IMR-90 (cell line): Measurements from ENCODE around the gene POLR3G. TPM values are rescaled to one million over a fixed set of nuclear protein-coding genes. Genes with fewer than 3 reads are reported as not detected.

Experiments used
- ATAC-seq: fragments of 200-7000 bp; cut with Tn5 transposase; 2 replicates; pipeline ENCODE4 v1.9.1; 2020; ENCODE audit warnings: low read depth, mild to moderate bottlenecking, moderate library complexity
- BruUV-seq: library from RNA; stranded (reverse); fragments of 400-500 nt; replicated peaks from 2 replicates; lab custom pipeline; 2021; lab: Mats Ljungman, UMichigan
- CTCF ChIA-PET: fragments of 300-600 bp; formaldehyde crosslinking; extraction: SDS; loops from one replicate; lab custom pipeline; 2021; ENCODE audit warnings: antibody characterized with exemption; lab: Yijun Ruan, JAX
- POLR2A ChIA-PET: fragments of 300-600 bp; sonication (Branson Sonifier 250); formaldehyde crosslinking; loops from one replicate; lab custom pipeline; 2022; ENCODE audit warnings: antibody characterized with exemption; ENCODE audit not compliant: unreplicated experiment; lab: Charles Lee
- DNase-seq: peaks from one replicate; pipeline ENCODE4 v3.0.0; 2013
- H2AFZ ChIP-seq: replicated peaks from 2 replicates; pipeline ENCODE3; 2013; ENCODE audit warnings: low read length, mild to moderate bottlenecking; ENCODE audit not compliant: poor library complexity
- H2AK5ac ChIP-seq: 2 replicates; pipeline ENCODE4 v1.6.1; 2013; ENCODE audit warnings: low read depth, low read length, inconsistent platforms
- H2AK9ac ChIP-seq: replicated peaks from 2 replicates; pipeline ENCODE3; 2013; ENCODE audit warnings: mild to moderate bottlenecking, low read depth, low read length, moderate library complexity; ENCODE audit not compliant: poor library complexity
- H2BK120ac ChIP-seq: 2 replicates; pipeline ENCODE4 v1.6.1; 2013; ENCODE audit warnings: low read depth, low read length, inconsistent platforms
- H2BK15ac ChIP-seq: 3 replicates; pipeline ENCODE4 v1.6.1; 2013; ENCODE audit warnings: low read depth, low read length, inconsistent platforms
- H2BK20ac ChIP-seq: 2 replicates; pipeline ENCODE4 v1.6.1; 2013; ENCODE audit warnings: low read depth, mild to moderate bottlenecking, inconsistent platforms, low read length, moderate library complexity
- H2BK5ac ChIP-seq: 2 replicates; pipeline ENCODE4 v1.6.1; 2013; ENCODE audit warnings: mild to moderate bottlenecking, low read depth, low read length, inconsistent platforms; ENCODE audit not compliant: poor library complexity, severe bottlenecking
- H3K14ac ChIP-seq: replicated peaks from 2 replicates; pipeline ENCODE4 v1.6.1; 2013; ENCODE audit warnings: low read depth, low read length, inconsistent platforms
- H3K18ac ChIP-seq: 2 replicates; pipeline ENCODE4 v1.6.1; 2013; ENCODE audit warnings: low read depth, low read length, control low read depth
- H3K23ac ChIP-seq: 2 replicates; pipeline ENCODE4 v1.6.1; 2013; ENCODE audit warnings: low read depth, low read length, inconsistent platforms
- H3K27ac ChIP-seq: 2 replicates; pipeline ENCODE4 v1.5.1; 2013; ENCODE audit warnings: mild to moderate bottlenecking, control low read depth, low read length; ENCODE audit not compliant: insufficient read depth
- H3K27me3 ChIP-seq: 2 replicates; pipeline ENCODE4 v1.6.1; 2013; ENCODE audit warnings: low read length; ENCODE audit not compliant: control insufficient read depth, insufficient read depth
- H3K36me3 ChIP-seq: 2 replicates; pipeline ENCODE4 v1.6.1; 2013; ENCODE audit warnings: low read length, mixed read lengths; ENCODE audit not compliant: control insufficient read depth, insufficient read depth
- H3K4ac ChIP-seq: 2 replicates; pipeline ENCODE4 v1.6.1; 2013; ENCODE audit warnings: low read depth, low read length, inconsistent platforms
- H3K4me1 ChIP-seq: 2 replicates; pipeline ENCODE4 v1.6.1; 2013; ENCODE audit warnings: low read length, mixed read lengths; ENCODE audit not compliant: control insufficient read depth, insufficient read depth
- H3K4me2 ChIP-seq: 2 replicates; pipeline ENCODE4 v1.6.1; 2013; ENCODE audit warnings: low read depth, mild to moderate bottlenecking, control low read depth, low read length, moderate library complexity
- H3K4me3 ChIP-seq: 2 replicates; pipeline ENCODE4 v1.5.1; 2013; ENCODE audit warnings: low read depth, mild to moderate bottlenecking, control low read depth, low read length, moderate library complexity; ENCODE audit not compliant: insufficient read depth
- H3K56ac ChIP-seq: 2 replicates; pipeline ENCODE4 v1.6.1; 2013; ENCODE audit warnings: low read length, inconsistent platforms; ENCODE audit not compliant: insufficient read depth; ENCODE audit errors: extremely low read depth
- H3K79me1 ChIP-seq, 2 experiments: 2 replicates each; pipeline ENCODE4 v1.6.1; 2013; ENCODE audit warnings: low read length in 2 of 2, inconsistent platforms in 1 of 2, low read depth in 1 of 2
- H3K9ac ChIP-seq: 2 replicates; pipeline ENCODE4 v1.6.1; 2013; ENCODE audit warnings: low read depth, low read length, control low read depth
- H3K9me1 ChIP-seq: 2 replicates; pipeline ENCODE4 v1.6.1; 2013; ENCODE audit warnings: low read length, inconsistent platforms; ENCODE audit not compliant: insufficient read depth
- H3K9me3 ChIP-seq: 2 replicates; pipeline ENCODE4 v1.6.1; 2013; ENCODE audit warnings: low read length; ENCODE audit not compliant: control insufficient read depth, insufficient read depth
- H4K20me1 ChIP-seq: 2 replicates; pipeline ENCODE4 v1.6.1; 2013; ENCODE audit warnings: low read length, inconsistent platforms; ENCODE audit not compliant: insufficient read depth
- H4K5ac ChIP-seq: 2 replicates; pipeline ENCODE4 v1.6.1; 2013; ENCODE audit warnings: mild to moderate bottlenecking, low read depth, low read length, control low read depth
- H4K8ac ChIP-seq, 2 experiments: 2 replicates each; pipeline ENCODE4 v1.6.1; 2013; ENCODE audit warnings: low read depth in 2 of 2, low read length in 2 of 2, control low read depth in 1 of 2, inconsistent platforms in 1 of 2
- H4K91ac ChIP-seq: 2 replicates; pipeline ENCODE4 v1.6.1; 2013; ENCODE audit warnings: low read depth, low read length, inconsistent platforms; ENCODE audit not compliant: insufficient read depth
- CEBPB ChIP-seq: IDR thresholded peaks from 2 replicates; pipeline ENCODE4 v1.6.1; 2012; ENCODE audit warnings: low read depth, low read length, improper control_type of control experiment
- MAFK ChIP-seq: IDR thresholded peaks from 2 replicates; pipeline ENCODE4 v1.6.1; 2012; ENCODE audit warnings: low read depth, low read length, improper control_type of control experiment
- WGBS, 2 experiments: methylation state at CpG; one replicate each; pipeline versions ENCODE4 v1.1.5 to v1.1.7; 2013; ENCODE audit warnings: missing lambda C conversion rate in 2 of 2; ENCODE audit not compliant: insufficient read length in 1 of 2; ENCODE audit errors: extremely low coverage in 2 of 2; 5-methylcytosine and 5-hydroxymethylcytosine counted together
- dilution Hi-C: fragments of 300-500 bp; cut with HindIII; formaldehyde crosslinking; loops from one replicate; pipeline ENCODE4 v1.14.3; 2018; ENCODE audit warnings: low sequenced_read_pairs; ENCODE audit not compliant: unreplicated experiment
- in situ Hi-C: fragments of 300-500 bp; cut with MboI; formaldehyde crosslinking; loops from 3 replicates; pipeline ENCODE4 v1.14.3; 2019; ENCODE audit warnings: low sequenced_read_pairs, inconsistent platforms, mixed read lengths
- intact Hi-C: fragments of 100-400 bp; cut with micrococcal nuclease; formaldehyde crosslinking; loops from 2 replicates; pipeline ENCODE4 v1.10.0; 2022
- polyA plus RNA-seq, 3 experiments: library from polyadenylated mRNA; depleted of rRNA; stranded (reverse); fragments of >200 nt; gene quantifications; 2 replicates each; pipeline ENCODE4 v1.2.3, GENCODE V29; 2012; ENCODE audit warnings: low replicate concordance in 1 of 3
- total RNA-seq: library from RNA; depleted of rRNA; stranded (reverse); fragments of >200 nt; gene quantifications from 2 replicates; pipeline ENCODE4 v1.2.3, GENCODE V29; 2012

POLR3G gene
- total and polyA plus RNA-seq, 2 of the 4 experiments (the other 2 are of a cell fraction), result 10.6 to 11.6 TPM

- no TSS peak for BruUV-seq
- H3K56ac ChIP-seq, result no peak overlapping the region
- H2BK120ac ChIP-seq, result no peak overlapping the region
- TF ChIP-seq MAFK, result peak; percentile 66
- no peak for TF ChIP-seq CEBPB
- H3K36me3 ChIP-seq, result no peaks in the 10 kb centered on the region
- no peak overlapping the region for H3K23ac ChIP-seq
- no peak overlapping the region for H2BK5ac ChIP-seq
- H3K9me1 ChIP-seq, result no peaks in the 10 kb centered on the region
- no peaks in the 10 kb centered on the region for H4K20me1 ChIP-seq
- POLR2A ChIA-PET, result no interaction called here
- no peak overlapping the region for H4K91ac ChIP-seq
- no peak overlapping the region for H3K27ac ChIP-seq
- in situ Hi-C loops, result no loop called here
- H2BK15ac ChIP-seq, result no peak overlapping the region
- no peaks in the 10 kb centered on the region for H3K4me1 ChIP-seq
- H4K8ac ChIP-seq, result no peak overlapping the region
- WGBS, 2 experiments, result no CpG with 5 or more reads among the region's 4 CpGs
- DNase-seq, result no peak
- no peaks in the 10 kb centered on the region for H3K79me1 ChIP-seq
- H3K18ac ChIP-seq, result no peak overlapping the region
- dilution Hi-C loops, result no loop called here
- no peak overlapping the region for H4K5ac ChIP-seq
- H3K4ac ChIP-seq, result no peak overlapping the region
- H3K27me3 ChIP-seq, result no peaks in the 10 kb centered on the region; the same call in 1 of the 2 replicates
- H3K4me2 ChIP-seq, result no peak overlapping the region
- no peak for ATAC-seq
- H3K9me3 ChIP-seq, result no peaks in the 10 kb centered on the region
- intact Hi-C loops, result no loop called here
- H3K4me3 ChIP-seq, result no peak overlapping the region
- no peak overlapping the region for H2BK20ac ChIP-seq
- no peak overlapping the region for H2AFZ ChIP-seq
- no peak overlapping the region for H2AK9ac ChIP-seq
- no peak overlapping the region for H3K9ac ChIP-seq
- CTCF ChIA-PET, result no interaction called here
- no peak overlapping the region for H3K14ac ChIP-seq
- no peak overlapping the region for H2AK5ac ChIP-seq
These were observed 71.7 kb downstream of the POLR3G start for GRCh38 chr5:90546216-90546837.
